ENCODE data around the gene ZEB1. TPM values are rescaled to one million over a fixed set of nuclear protein-coding genes. Genes with fewer than 3 reads are reported as not detected.

The ZEB1 gene
- total and polyA plus RNA-seq, 2 donors (not counting 1 experiment from before 2014, with no cell fraction given), result 73.7 to 221 TPM

DNA sequence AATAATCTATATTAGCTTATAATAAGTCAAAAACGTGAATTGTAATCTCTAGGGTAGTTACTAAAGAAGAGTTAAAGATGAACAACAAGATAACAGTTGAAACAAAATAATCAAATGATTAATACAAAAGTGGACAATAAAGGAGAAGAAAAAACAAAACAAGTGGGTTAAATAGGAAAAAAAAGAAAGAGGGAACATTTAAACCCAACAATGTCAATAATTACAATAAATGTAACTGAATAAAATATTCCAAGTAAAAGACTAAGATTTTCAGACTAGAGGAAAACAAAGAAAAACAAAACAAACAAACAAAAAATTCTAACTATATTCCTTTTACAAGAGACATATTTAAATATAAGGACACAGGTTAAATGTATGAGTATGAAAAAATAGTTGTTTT, 38.0 kb upstream of the ZEB1 start:
- no peak for DNase-seq (ENCODE audit: low read depth in 2 of 2)
- H3K4me2 ChIP-seq (ENCODE audit: extremely low read depth, insufficient read depth, low read length), result no peak overlapping the region

GRCh38 chr10:31288001-31288400, 31.0 kb upstream of the ZEB1 start:
- peak in 1 of 2 donors; percentile 41 for DNase-seq (ENCODE audit: low read depth in 2 of 2)
- no peak for TF ChIP-seq EZH2 (IDR thresholded peaks at IDR 0.05; ENCODE audit: low read length, missing control alignments)
- TF ChIP-seq, protein P1, sequence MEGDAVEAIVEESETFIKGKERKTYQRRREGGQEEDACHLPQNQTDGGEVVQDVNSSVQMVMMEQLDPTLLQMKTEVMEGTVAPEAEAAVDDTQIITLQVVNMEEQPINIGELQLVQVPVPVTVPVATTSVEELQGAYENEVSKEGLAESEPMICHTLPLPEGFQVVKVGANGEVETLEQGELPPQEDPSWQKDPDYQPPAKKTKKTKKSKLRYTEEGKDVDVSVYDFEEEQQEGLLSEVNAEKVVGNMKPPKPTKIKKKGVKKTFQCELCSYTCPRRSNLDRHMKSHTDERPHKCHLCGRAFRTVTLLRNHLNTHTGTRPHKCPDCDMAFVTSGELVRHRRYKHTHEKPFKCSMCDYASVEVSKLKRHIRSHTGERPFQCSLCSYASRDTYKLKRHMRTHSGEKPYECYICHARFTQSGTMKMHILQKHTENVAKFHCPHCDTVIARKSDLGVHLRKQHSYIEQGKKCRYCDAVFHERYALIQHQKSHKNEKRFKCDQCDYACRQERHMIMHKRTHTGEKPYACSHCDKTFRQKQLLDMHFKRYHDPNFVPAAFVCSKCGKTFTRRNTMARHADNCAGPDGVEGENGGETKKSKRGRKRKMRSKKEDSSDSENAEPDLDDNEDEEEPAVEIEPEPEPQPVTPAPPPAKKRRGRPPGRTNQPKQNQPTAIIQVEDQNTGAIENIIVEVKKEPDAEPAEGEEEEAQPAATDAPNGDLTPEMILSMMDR (conservative IDR thresholded peaks at IDR 0.05 in 1 of 2, IDR thresholded peaks at IDR 0.05 in 1 of 2; ENCODE audit: low read depth in 1 of 2, low read length in 2 of 2), result no peak
- Histone ChIP-seq H3K4me1 (ENCODE audit: control insufficient read depth, extremely low read depth, insufficient read depth, low read length) (peaks cover 2% of the 10 kb centered on the region), H3K79me2 (ENCODE audit: control insufficient read depth, insufficient read depth, low read length) (no peaks in the 10 kb centered on the region), H3K4me3 (replicated peaks in 1 of 4; ENCODE audit: control extremely low read depth in 1 of 4, insufficient read depth in 1 of 4, low read depth in 3 of 4, low read length in 4 of 4) (no peak overlapping the region), H3K27ac (ENCODE audit: insufficient read depth, low read length) (no peak overlapping the region), H3K36me3 (ENCODE audit: control insufficient read depth, insufficient read depth, low read length) (no peaks in the 10 kb centered on the region), H3K27me3 (ENCODE audit: control insufficient read depth, insufficient read depth, low read length) (no peaks in the 10 kb centered on the region), H2AFZ (ENCODE audit: low read length) (no peak overlapping the region), H4K20me1 (ENCODE audit: control insufficient read depth, extremely low read depth, insufficient read depth, low read length) (no peaks in the 10 kb centered on the region), H3K9me3 (ENCODE audit: control insufficient read depth, insufficient read depth, low read depth, low read length) (no peaks in the 10 kb centered on the region), H3K9ac (ENCODE audit: insufficient read depth, low read length) (no peak overlapping the region), H3K4me2 (ENCODE audit: extremely low read depth, insufficient read depth, low read length) (no peak overlapping the region)

More for the DNA sequence above, 38.0 kb upstream of the ZEB1 start:
- Histone ChIP-seq H3K4me3 (replicated peaks in 1 of 4; ENCODE audit: control extremely low read depth in 1 of 4, insufficient read depth in 1 of 4, low read depth in 3 of 4, low read length in 4 of 4) (no peak overlapping the region), H3K27me3 (ENCODE audit: control insufficient read depth, insufficient read depth, low read length) (no peaks in the 10 kb centered on the region), H3K9me3 (ENCODE audit: control insufficient read depth, insufficient read depth, low read depth, low read length) (no peaks in the 10 kb centered on the region), H3K4me1 (ENCODE audit: control insufficient read depth, extremely low read depth, insufficient read depth, low read length) (no peaks in the 10 kb centered on the region), H3K36me3 (ENCODE audit: control insufficient read depth, insufficient read depth, low read length) (no peaks in the 10 kb centered on the region), H4K20me1 (ENCODE audit: control insufficient read depth, extremely low read depth, insufficient read depth, low read length) (no peaks in the 10 kb centered on the region), H3K9ac (ENCODE audit: insufficient read depth, low read length) (no peak overlapping the region), H3K27ac (ENCODE audit: insufficient read depth, low read length) (no peak overlapping the region), H2AFZ (ENCODE audit: low read length) (no peak overlapping the region), H3K79me2 (ENCODE audit: control insufficient read depth, insufficient read depth, low read length) (no peaks in the 10 kb centered on the region)
- TF ChIP-seq, protein P1 (conservative IDR thresholded peaks at IDR 0.05 in 1 of 2, IDR thresholded peaks at IDR 0.05 in 1 of 2; ENCODE audit: low read depth in 1 of 2, low read length in 2 of 2), result no peak
- no peak for TF ChIP-seq EZH2 (IDR thresholded peaks at IDR 0.05; ENCODE audit: low read length, missing control alignments)

DNA sequence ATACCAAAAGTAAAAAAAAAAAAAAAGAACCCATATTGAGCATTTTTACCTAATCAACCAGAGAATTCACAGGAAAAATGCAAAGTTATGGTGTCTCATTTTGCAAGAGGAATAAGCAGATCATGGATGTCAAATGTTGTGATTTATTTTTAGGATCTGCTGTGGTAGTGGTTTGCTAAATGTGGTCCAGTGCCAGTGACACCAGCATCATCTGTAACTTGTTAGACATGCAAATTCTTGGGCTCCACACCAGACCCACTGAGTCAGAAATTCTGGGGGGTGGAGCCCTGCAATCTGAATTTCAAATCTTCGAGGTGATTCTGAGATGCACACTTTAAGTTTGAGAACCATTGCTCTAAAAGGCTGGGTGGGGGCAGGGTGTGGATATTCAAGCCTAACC, 30.1 kb upstream of the ZEB1 start:
- peaks cover 2% of the 10 kb centered on the region for H3K4me1 ChIP-seq (ENCODE audit: control insufficient read depth, extremely low read depth, insufficient read depth, low read length)
- H3K27me3 ChIP-seq (ENCODE audit: control insufficient read depth, insufficient read depth, low read length), result no peaks in the 10 kb centered on the region
- TF ChIP-seq, protein P1 (conservative IDR thresholded peaks at IDR 0.05 in 1 of 2, IDR thresholded peaks at IDR 0.05 in 1 of 2; ENCODE audit: low read depth in 1 of 2, low read length in 2 of 2), result no peak
- H2AFZ ChIP-seq (ENCODE audit: low read length), result no peak overlapping the region
- no peaks in the 10 kb centered on the region for H3K9me3 ChIP-seq (ENCODE audit: control insufficient read depth, insufficient read depth, low read depth, low read length)
- H3K36me3 ChIP-seq (ENCODE audit: control insufficient read depth, insufficient read depth, low read length), result no peaks in the 10 kb centered on the region
- DNase-seq (ENCODE audit: low read depth in 2 of 2), result peak in 1 of 2 donors; percentile 63
- no peak overlapping the region for H3K9ac ChIP-seq (ENCODE audit: insufficient read depth, low read length)
- no peaks in the 10 kb centered on the region for H4K20me1 ChIP-seq (ENCODE audit: control insufficient read depth, extremely low read depth, insufficient read depth, low read length)
- no peak overlapping the region for H3K27ac ChIP-seq (ENCODE audit: insufficient read depth, low read length)
- no peak overlapping the region for H3K4me3 ChIP-seq (replicated peaks in 1 of 4; ENCODE audit: control extremely low read depth in 1 of 4, insufficient read depth in 1 of 4, low read depth in 3 of 4, low read length in 4 of 4)
- H3K4me2 ChIP-seq (ENCODE audit: extremely low read depth, insufficient read depth, low read length), result peak overlapping the region; percentile 17
- H3K79me2 ChIP-seq (ENCODE audit: control insufficient read depth, insufficient read depth, low read length), result no peaks in the 10 kb centered on the region

All from fibroblast of lung (primary cell).